Measurements from ENCODE around the gene ST7. TPM values are rescaled to one million over a fixed set of nuclear protein-coding genes. Genes with fewer than 3 reads are reported as not detected.
A peak's percentile ranks its signal among the peaks of the same experiment; 100 is the strongest.

ST7 gene
- total and polyA plus RNA-seq, 7 donors, result 6.0 to 12.5 (median 7.3) TPM

- no peaks in the 10 kb centered on the region for H3K27me3 ChIP-seq (ENCODE audit: insufficient read depth in 3 of 3, low read length in 2 of 3)
- WGBS, 3 donors, result 33 to 49% (median 46%) methylated on average over 5 of the region's 5 CpGs
- peaks cover 32% of the 10 kb centered on the region for H3K4me1 ChIP-seq
- peak; percentile 21 to 53 for DNase-seq
- H3K27ac ChIP-seq, result no peak overlapping the region
- intact Hi-C loops (cut with DNase I), result no loop called here
- peak in 3 of 4 donors; percentile 20 to 35 (median 33) for ATAC-seq
- no peaks in the 10 kb centered on the region for H3K36me3 ChIP-seq (ENCODE audit: insufficient read depth in 1 of 2, low read depth in 1 of 2)
- TF ChIP-seq CTCF (IDR thresholded peaks at IDR 0.05), result no peak
- no peak overlapping the region for H3K4me3 ChIP-seq
- H3K9me3 ChIP-seq, result no peaks in the 10 kb centered on the region
These were observed 204.2 kb downstream of the ST7 start for GRCh38 chr7:117157241-117158209.

- WGBS, 3 donors, result 81 to 85% (median 83%) methylated on average over 4 of the region's 4 CpGs
- H3K4me3 ChIP-seq, result no peak overlapping the region
- intact Hi-C loops (cut with DNase I), result no loop called here
- DNase-seq (no peak), ATAC-seq (no peak)
- H3K9me3 ChIP-seq, result no peaks in the 10 kb centered on the region
- TF ChIP-seq CTCF (IDR thresholded peaks at IDR 0.05), result no peak
- H3K4me1 ChIP-seq, result peaks cover 32% of the 10 kb centered on the region
- H3K36me3 ChIP-seq (ENCODE audit: insufficient read depth in 1 of 2, low read depth in 1 of 2), result no peaks in the 10 kb centered on the region
- no peaks in the 10 kb centered on the region for H3K27me3 ChIP-seq (ENCODE audit: insufficient read depth in 3 of 3, low read length in 2 of 3)
- no peak overlapping the region for H3K27ac ChIP-seq
These were observed 205.8 kb downstream of the ST7 start for GRCh38 chr7:117158941-117159697.

- Histone ChIP-seq H3K4me3 (no peak overlapping the region), H3K9me3 (no peaks in the 10 kb centered on the region), H3K4me1 (peaks cover 5% of the 10 kb centered on the region), H3K27ac (no peak overlapping the region), H3K36me3 (ENCODE audit: insufficient read depth in 1 of 2, low read depth in 1 of 2) (no peaks in the 10 kb centered on the region), H3K27me3 (ENCODE audit: insufficient read depth in 3 of 3, low read length in 2 of 3) (no peaks in the 10 kb centered on the region)
- intact Hi-C loops (cut with DNase I), result no loop called here
- TF ChIP-seq CTCF (IDR thresholded peaks at IDR 0.05), result no peak
- DNase-seq (no peak), ATAC-seq (no peak)
- WGBS, 3 donors, result 81 to 89% (median 86%) methylated on average over 2 of the region's 2 CpGs
These were observed 209.8 kb downstream of the ST7 start for GRCh38 chr7:117163101-117163500.

- H3K4me3 ChIP-seq, result no peak overlapping the region
- no peaks in the 10 kb centered on the region for H3K36me3 ChIP-seq (ENCODE audit: insufficient read depth in 1 of 2, low read depth in 1 of 2)
- no peak overlapping the region for H3K27ac ChIP-seq
- intact Hi-C loops (cut with DNase I), result no loop called here
- no peaks in the 10 kb centered on the region for H3K27me3 ChIP-seq (ENCODE audit: insufficient read depth in 3 of 3, low read length in 2 of 3)
- DNase-seq, result no peak
- H3K4me1 ChIP-seq, result peaks cover 5% of the 10 kb centered on the region
- WGBS, 3 donors, result 35 to 50% (median 36%) methylated on average over 2 of the region's 2 CpGs
- no peaks in the 10 kb centered on the region for H3K9me3 ChIP-seq
- TF ChIP-seq CTCF (IDR thresholded peaks at IDR 0.05), result no peak
- ATAC-seq, result peak in 1 of 4 donors; percentile 40
These were observed 211.3 kb downstream of the ST7 start for GRCh38 chr7:117164620-117165019.
